Esophagus muscularis mucosa (tissue), 4 donors: ENCODE data around the gene RIC3.

Source experiments
- CTCF ChIP-seq, 3 experiments: fragments of 200-600 bp in 2 of 3; fragments of 450-650 bp in 1 of 3; sonication (generic) in 2 of 3; IDR thresholded peaks; one replicate each; pipeline ENCODE4 v1.5.1; 2017 to 2019; ENCODE audit warnings: antibody characterized with exemption in 3 of 3, mild to moderate bottlenecking in 2 of 3, moderate library complexity in 1 of 3
- EP300 ChIP-seq: sonication (generic); formaldehyde crosslinking; IDR thresholded peaks from one replicate; pipeline ENCODE4 v1.6.1; 2017; ENCODE audit warnings: antibody characterized with exemption
- POLR2A ChIP-seq: fragments of 450-650 bp; IDR thresholded peaks from one replicate; pipeline ENCODE4 v1.6.1; 2017; ENCODE audit warnings: antibody characterized with exemption, moderate library complexity, mild to moderate bottlenecking, low read depth
- POLR2AphosphoS5 ChIP-seq, 2 donors: sonication (generic); formaldehyde crosslinking; IDR thresholded peaks; one replicate each; pipeline ENCODE4 v1.6.1; 2017; ENCODE audit warnings: antibody characterized with exemption in 2 of 2

GRCh38 chr11:8065031-8065430, 103.8 kb downstream of the RIC3 start:
- no peak for TF ChIP-seq CTCF (IDR thresholded peaks at IDR 0.05)
- no peak for TF ChIP-seq POLR2A
- no peak for TF ChIP-seq EP300
- TF ChIP-seq POLR2AphosphoS5 (IDR thresholded peaks at IDR 0.05), result no peak
